Measurements from ENCODE around the gene SPINT2.

- no peak for TF ChIP-seq ZFP30 (CRISPR knock-in tag; IDR thresholded peaks at IDR 0.05)
- TF ChIP-seq CSRNP3 (CRISPR knock-in tag; IDR thresholded peaks at IDR 0.05): no peak
- TF ChIP-seq PPARA (CRISPR knock-in tag; IDR thresholded peaks at IDR 0.05; ENCODE audit: borderline replicate concordance): no peak
- no peak for TF ChIP-seq CREB5 (CRISPR knock-in tag; IDR thresholded peaks at IDR 0.05; ENCODE audit: low read depth)
- no peak for TF ChIP-seq OSR1 (CRISPR knock-in tag; IDR thresholded peaks at IDR 0.05)
- no peak for TF ChIP-seq ZNF8 (CRISPR knock-in tag; IDR thresholded peaks at IDR 0.05)
- no peak for TF ChIP-seq PATZ1 (CRISPR knock-in tag; IDR thresholded peaks at IDR 0.05; ENCODE audit: borderline replicate concordance)
- TF ChIP-seq ISL1 (CRISPR knock-in tag; IDR thresholded peaks at IDR 0.05): no peak
- TF ChIP-seq ZNF565 (CRISPR knock-in tag; conservative IDR thresholded peaks at IDR 0.05; ENCODE audit: low read depth): no peak
- no peak for TF ChIP-seq TCF4 (CRISPR knock-in tag; IDR thresholded peaks at IDR 0.05; ENCODE audit: borderline replicate concordance)
- TF ChIP-seq ZC3H10 (CRISPR knock-in tag; IDR thresholded peaks at IDR 0.05): no peak
- no peak for TF ChIP-seq TOX (CRISPR knock-in tag; IDR thresholded peaks at IDR 0.05; ENCODE audit: borderline replicate concordance)
These were observed 32.5 kb upstream of the SPINT2 start for GRCh38 chr19:38231918-38232317.

Data from SK-N-SH treated with all-trans-retinoic acid at 6 μM for 48 hours (cell line).